Ectodermal cell (in vitro differentiated cells): ENCODE measurements around the gene ALDH1L1.

ENCODE experiments used
- H3K27ac ChIP-seq: 2 replicates; pipeline ENCODE4 v1.7.0; 2013; ENCODE audit warnings: mild to moderate bottlenecking, low read depth, low read length; ENCODE audit not compliant: insufficient read depth, poor library complexity, severe bottlenecking
- H3K27me3 ChIP-seq: 2 replicates; pipeline ENCODE4 v1.7.0; 2013; ENCODE audit warnings: mild to moderate bottlenecking, low read length; ENCODE audit not compliant: insufficient read depth, control insufficient read depth, poor library complexity, severe bottlenecking
- H3K36me3 ChIP-seq: one replicate; pipeline ENCODE4 v1.7.0; 2013; ENCODE audit warnings: low read length; ENCODE audit not compliant: control insufficient read depth, insufficient read depth
- H3K4me1 ChIP-seq: one replicate; pipeline ENCODE4 v1.7.0; 2013; ENCODE audit warnings: low read length; ENCODE audit not compliant: control insufficient read depth, insufficient read depth
- H3K4me3 ChIP-seq: 2 replicates; pipeline ENCODE4 v1.7.0; 2013; ENCODE audit warnings: low read depth, low read length, control low read depth; ENCODE audit not compliant: insufficient read depth
- H3K9me3 ChIP-seq: 2 replicates; pipeline ENCODE4 v1.7.0; 2013; ENCODE audit warnings: mild to moderate bottlenecking, low read length, moderate library complexity; ENCODE audit not compliant: control insufficient read depth
- WGBS, 2 experiments: methylation state at CpG; one replicate each; pipeline ENCODE4 v1.1.7; 2013; ENCODE audit warnings: missing lambda C conversion rate in 2 of 2; 5-methylcytosine and 5-hydroxymethylcytosine counted together

Gene ALDH1L1

DNA sequence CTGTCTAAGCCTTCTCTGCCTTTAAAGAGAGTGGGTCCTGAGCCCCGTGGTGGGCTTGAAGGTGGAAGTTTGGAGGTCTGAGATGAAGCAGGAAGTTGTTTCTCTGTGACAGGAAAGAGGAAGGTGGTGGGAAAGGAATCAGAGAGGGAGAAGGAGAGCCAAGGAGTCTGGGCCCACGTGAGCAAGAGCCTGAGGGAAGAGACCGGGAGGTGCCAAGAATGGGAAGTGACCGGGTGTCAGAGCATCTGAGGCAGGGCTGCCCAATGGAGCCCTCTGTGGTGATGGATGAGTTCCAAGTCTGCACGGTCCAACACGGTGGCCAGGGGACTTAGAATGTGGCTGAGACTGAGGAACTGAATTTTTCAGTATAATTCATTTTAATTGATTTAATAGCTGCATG, 24.6 kb downstream of the ALDH1L1 start:
- H3K36me3 ChIP-seq, result no peaks in the 10 kb centered on the region
- WGBS, 2 experiments, result 75 to 78% methylated on average over 6 of the region's 6 CpGs
- no peaks in the 10 kb centered on the region for H3K9me3 ChIP-seq
- peaks cover 7% of the 10 kb centered on the region for H3K4me1 ChIP-seq
- no peaks in the 10 kb centered on the region for H3K27me3 ChIP-seq
- H3K4me3 ChIP-seq, result no peak overlapping the region
- no peak overlapping the region for H3K27ac ChIP-seq

DNA sequence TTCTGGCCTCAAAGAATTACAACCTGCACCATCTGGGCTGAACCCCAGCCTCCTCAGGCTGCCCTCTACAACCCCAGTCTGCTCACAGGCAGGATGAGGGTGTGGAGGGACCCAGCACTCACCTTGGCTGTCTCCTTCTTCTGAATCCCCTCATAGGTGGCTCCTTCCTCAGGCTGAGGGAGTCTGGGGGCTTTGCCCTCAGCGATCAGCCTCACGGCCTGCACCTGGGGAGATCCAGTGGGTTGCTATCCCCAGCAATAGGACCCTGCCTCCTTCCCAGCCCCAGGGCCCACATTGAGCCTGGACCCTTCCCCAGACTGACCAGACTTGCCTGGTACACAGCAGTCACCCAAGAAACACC, 25.1 kb downstream of the ALDH1L1 start:
- 86 to 95% methylated on average over 2 of the region's 2 CpGs for WGBS, 2 experiments
- no peak overlapping the region for H3K4me3 ChIP-seq

DNA sequence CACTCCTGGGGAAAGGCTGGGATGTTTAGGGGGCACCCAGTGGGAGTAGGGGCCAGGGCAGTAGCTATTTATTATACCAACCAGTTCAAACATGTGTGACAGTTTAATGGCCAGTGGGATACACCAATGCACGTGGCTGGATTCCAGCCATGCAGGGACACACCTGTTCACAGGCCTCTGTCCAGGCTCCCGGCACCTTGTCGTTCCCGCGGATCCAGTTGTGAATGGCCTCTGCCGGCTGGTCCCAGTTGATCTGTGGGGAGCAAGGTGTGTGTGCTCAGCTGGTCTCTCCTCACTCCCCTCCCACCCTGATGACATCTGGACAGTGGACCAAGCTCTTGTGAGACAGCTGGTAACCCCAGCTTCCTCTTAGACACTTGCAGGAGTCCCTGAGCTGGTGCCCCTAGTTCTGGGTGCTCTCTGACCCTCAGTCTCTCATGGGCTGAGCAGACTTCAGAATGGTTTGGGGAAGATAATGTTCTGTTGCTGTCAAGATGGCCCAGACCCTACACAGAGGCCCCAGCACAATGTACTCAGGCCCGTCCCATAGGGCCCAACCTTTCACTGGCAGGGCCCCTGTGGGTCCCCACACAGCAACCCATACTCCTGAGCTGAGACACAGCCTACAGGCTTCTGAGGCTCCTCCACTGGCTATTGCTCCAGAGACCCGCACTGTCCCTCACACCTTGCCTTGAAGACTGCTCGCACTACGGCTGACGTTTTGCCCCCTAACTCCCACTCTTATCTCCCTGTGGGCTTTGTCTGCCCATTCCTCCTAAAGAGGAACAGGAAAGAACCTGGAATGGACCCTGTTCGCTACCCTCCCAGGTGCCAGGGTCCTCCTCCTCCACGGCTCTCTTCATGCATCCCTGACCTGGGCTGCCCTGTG, 25.8 kb downstream of the ALDH1L1 start:
- H3K36me3 ChIP-seq, result no peaks in the 10 kb centered on the region
- H3K4me1 ChIP-seq, result peaks cover 7% of the 10 kb centered on the region
- H3K4me3 ChIP-seq, result no peak overlapping the region
- WGBS, 2 experiments, result 94% methylated on average over 13 of the region's 13 CpGs
- no peaks in the 10 kb centered on the region for H3K9me3 ChIP-seq
- no peak overlapping the region for H3K27ac ChIP-seq
- no peaks in the 10 kb centered on the region for H3K27me3 ChIP-seq

More for the DNA sequence above, 25.1 kb downstream of the ALDH1L1 start:
- Histone ChIP-seq H3K27me3 (no peaks in the 10 kb centered on the region), H3K4me1 (peaks cover 7% of the 10 kb centered on the region), H3K27ac (no peak overlapping the region), H3K9me3 (no peaks in the 10 kb centered on the region), H3K36me3 (no peaks in the 10 kb centered on the region)

DNA sequence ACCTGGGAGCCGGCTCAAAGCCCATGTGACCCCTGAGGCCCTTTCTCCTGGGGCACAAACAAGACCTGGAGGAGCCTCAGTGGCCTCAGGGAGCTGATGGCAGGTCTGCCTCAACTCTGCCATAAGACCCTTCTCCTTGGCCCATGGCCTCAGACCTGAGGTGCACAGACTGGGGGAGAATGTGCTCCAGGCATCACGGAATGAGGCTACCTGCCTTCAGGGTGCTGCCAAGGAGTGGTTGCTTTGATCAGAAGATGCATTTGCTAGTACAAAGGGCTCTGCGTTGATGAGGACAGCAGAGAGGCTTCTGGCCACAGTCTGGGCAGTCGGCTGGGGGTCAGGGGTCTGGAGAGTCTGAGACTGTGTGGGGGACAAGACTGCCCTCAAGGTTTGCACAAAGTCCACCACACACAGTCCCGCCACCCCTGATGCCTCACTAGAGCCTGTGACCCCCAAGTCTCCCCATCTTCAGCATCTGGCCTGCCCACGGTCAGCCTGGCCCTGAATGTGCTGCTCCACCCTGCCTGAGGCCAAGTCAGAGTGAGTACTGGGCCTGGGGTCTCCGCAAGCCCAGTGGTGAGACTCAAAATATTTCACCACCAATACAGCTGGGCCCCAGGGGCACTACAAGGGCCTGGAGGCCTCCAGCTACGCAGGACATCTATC, 26.6 kb downstream of the ALDH1L1 start:
- Histone ChIP-seq H3K27ac (no peak overlapping the region), H3K9me3 (no peaks in the 10 kb centered on the region), H3K36me3 (no peaks in the 10 kb centered on the region), H3K27me3 (no peaks in the 10 kb centered on the region), H3K4me3 (no peak overlapping the region), H3K4me1 (peaks cover 6% of the 10 kb centered on the region)
- 90 to 93% methylated on average over 8 of the region's 8 CpGs for WGBS, 2 experiments

DNA sequence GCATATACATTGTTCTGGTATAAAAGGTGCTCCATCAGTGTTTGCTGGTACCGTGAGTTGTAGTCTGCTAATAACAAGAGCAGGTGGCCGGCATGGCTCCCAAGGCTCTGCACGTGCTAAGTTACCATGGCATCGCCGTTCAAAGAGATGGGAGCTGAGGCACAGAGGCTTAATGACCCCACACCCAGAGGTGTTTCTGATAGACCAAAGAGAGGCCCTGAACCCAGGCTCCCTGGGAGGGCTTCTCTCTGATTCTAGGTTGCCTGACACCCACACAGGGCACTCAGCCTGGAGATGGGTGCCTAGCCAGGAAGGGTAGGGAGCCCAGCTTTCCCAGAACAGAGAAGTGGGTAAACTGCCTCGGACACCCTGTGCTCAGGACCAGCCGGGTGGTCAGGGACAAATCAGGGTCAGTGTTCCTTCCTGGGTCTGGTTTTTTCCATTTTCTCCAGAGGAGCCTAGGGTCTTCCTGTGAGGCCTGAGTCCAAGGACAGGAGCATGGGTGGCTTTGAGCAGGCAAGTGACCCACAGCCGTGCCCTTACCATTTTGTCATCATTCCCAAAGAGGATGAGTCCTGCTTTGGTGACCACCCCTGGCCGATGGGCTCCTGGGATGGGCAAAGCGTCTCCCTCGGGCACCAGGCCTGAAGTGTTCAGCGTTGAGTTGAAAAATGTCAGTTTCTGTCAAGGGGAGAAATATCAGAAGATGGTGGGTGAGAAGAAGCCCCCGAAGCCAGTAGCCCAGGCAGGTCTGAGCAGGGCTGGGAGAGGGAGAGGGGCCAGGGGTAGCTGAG, 27.3 kb downstream of the ALDH1L1 start:
- no peaks in the 10 kb centered on the region for H3K36me3 ChIP-seq

DNA sequence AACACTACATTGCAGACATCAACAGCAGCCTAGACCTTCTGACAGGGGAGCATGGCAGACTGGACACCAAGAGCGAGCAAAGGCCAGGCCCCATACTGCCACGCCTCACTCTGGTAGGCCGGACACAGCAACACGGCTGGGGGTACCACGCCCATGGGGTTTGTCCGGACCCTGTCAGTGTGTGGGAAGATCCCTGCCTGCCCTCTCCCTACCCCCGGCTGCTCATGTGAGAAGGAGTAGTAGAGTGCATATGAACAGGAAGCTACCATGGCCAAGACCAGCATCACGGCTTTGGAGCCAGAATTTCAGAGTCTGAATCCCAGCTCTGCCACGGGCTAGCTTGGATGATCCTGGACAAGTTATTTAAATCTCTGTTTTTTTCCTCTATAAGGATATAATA, 27.9 kb downstream of the ALDH1L1 start:
- WGBS, 2 experiments, result 93% methylated on average over 8 to 9 of the region's 9 CpGs
- Histone ChIP-seq H3K4me3 (no peak overlapping the region), H3K27me3 (no peaks in the 10 kb centered on the region), H3K4me1 (no peaks in the 10 kb centered on the region), H3K9me3 (no peaks in the 10 kb centered on the region), H3K27ac (no peak overlapping the region), H3K36me3 (no peaks in the 10 kb centered on the region)

More for the DNA sequence above, 27.3 kb downstream of the ALDH1L1 start:
- Histone ChIP-seq H3K4me3 (no peak overlapping the region), H3K27ac (no peak overlapping the region), H3K27me3 (no peaks in the 10 kb centered on the region), H3K9me3 (no peaks in the 10 kb centered on the region), H3K4me1 (no peaks in the 10 kb centered on the region)
- WGBS, 2 experiments, result 94 to 95% methylated on average over 13 of the region's 13 CpGs

DNA sequence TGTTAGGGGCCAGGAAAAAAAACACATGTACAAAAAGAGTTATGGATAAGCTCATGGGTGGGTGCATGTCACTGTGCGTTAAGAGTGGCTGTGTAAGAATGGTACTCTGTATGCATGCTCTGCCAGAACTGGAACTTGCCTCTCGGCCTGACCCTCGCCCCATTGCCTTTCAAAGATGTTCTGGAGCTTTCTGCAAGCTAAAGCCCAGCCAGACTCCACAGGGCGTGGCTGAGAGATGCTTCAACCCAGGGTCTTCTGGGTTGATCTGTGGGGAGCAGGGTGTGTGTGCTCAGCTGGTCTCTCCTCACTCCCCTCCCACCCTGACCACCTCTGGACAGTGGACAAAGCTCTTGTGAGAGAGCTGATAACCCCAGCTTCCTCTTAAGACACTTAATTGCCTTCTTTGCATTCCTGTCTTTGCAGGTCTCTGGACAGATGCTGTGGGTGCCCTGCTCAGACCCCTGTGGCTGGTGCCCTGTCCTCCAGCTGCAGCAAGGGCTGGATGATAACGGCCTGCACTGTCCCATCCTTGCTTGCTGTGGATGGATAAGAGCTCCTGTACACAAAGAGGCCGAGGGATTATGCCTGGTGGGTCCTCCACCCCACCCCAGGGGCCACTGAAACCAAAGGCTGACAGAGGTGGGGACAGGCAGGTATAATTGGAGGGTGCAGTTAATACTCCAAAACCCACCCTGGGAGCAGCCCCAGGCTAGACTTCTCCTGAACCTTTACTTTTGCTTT, 28.7 kb downstream of the ALDH1L1 start:
- Histone ChIP-seq H3K4me1 (no peaks in the 10 kb centered on the region), H3K9me3 (no peaks in the 10 kb centered on the region), H3K27ac (no peak overlapping the region), H3K36me3 (no peaks in the 10 kb centered on the region), H3K4me3 (no peak overlapping the region), H3K27me3 (no peaks in the 10 kb centered on the region)
- 91 to 92% methylated on average over 6 of the region's 6 CpGs for WGBS, 2 experiments

DNA sequence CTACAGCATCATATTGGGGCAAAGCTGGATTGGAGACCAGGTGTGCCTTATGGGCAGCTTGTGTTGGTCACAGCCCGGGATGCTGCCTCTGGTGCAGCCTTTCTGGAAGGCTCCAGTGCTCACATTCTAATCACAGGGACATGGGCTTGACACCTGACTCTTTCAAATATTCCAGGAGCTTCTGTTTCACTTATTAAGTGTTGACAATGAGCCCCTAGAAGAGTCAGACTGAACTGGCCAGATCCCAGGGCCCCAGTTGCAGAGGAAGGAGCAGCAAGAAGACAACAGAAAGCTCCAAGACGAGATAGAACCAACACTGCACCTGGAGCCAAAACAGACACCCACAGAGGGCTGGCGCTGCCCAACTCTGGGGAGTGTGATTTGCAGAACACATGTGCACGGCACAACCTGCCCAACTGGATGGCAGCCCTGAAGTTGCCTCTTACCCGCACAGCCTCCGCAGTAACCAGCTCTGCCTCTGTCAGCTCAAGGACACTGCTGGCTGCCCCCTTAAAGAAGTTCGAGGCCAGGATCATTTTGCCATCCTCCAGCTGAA, 30.3 kb downstream of the ALDH1L1 start:
- H3K4me1 ChIP-seq, result no peaks in the 10 kb centered on the region
- no peaks in the 10 kb centered on the region for H3K27me3 ChIP-seq
- H3K36me3 ChIP-seq, result no peaks in the 10 kb centered on the region
- H3K9me3 ChIP-seq, result no peaks in the 10 kb centered on the region
- H3K4me3 ChIP-seq, result no peak overlapping the region
- H3K27ac ChIP-seq, result no peak overlapping the region
- 94% methylated on average over 7 of the region's 7 CpGs for WGBS, 2 experiments

DNA sequence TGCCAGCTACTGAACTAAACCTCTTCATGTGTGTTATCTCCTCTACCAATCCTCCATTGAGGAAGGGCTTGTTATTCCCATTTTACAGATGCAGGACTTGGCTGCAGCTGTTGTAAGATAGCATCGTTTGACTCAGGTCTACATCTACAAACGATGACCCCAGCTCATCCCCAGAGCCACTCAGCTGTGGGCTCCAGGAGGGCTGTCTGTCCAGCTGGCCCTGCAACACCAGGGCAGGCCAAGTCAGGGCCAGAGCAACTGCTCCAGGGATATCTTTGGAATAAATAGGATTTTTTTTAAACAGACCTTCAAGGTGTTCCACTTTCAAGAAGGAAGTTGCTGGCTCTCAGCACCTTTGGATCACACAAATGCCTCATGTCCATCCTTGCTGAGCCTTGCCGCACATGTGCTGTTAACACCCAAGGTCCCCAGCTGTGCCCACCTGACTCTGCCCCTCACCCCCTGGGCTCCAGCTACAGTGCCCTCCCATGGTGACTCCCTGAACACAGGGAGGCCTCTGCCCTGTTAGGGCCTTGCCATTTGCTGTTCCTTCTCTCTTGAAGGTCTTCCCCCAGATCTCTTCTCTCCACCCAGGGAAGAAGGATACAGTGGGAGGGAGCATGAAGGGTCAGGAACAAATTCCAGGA, 31.0 kb downstream of the ALDH1L1 start:
- no peak overlapping the region for H3K27ac ChIP-seq
- no peaks in the 10 kb centered on the region for H3K36me3 ChIP-seq
- 96 to 98% methylated on average over 3 of the region's 3 CpGs for WGBS, 2 experiments
- no peaks in the 10 kb centered on the region for H3K9me3 ChIP-seq
- no peak overlapping the region for H3K4me3 ChIP-seq
- H3K4me1 ChIP-seq, result no peaks in the 10 kb centered on the region
- H3K27me3 ChIP-seq, result no peaks in the 10 kb centered on the region
